Nephron progenitor cell (in vitro differentiated cells): ENCODE results near the gene JSRP1.

Experiments
- DNase-seq: peaks from one replicate; pipeline ENCODE4 v3.0.0; 2021
- H3K27ac Mint-ChIP-seq: 2 replicates; pipeline ENCODE4 v1.8.0; 2021; ENCODE audit warnings: mild to moderate bottlenecking, moderate library complexity, mixed read lengths
- H3K27me3 Mint-ChIP-seq: 2 replicates; pipeline ENCODE4 v1.8.0; 2021; ENCODE audit warnings: mild to moderate bottlenecking, low read depth, mixed read lengths; ENCODE audit not compliant: poor library complexity
- H3K36me3 Mint-ChIP-seq: 2 replicates; pipeline ENCODE4 v1.8.0; 2021; ENCODE audit warnings: low read depth, mixed read lengths
- H3K4me1 Mint-ChIP-seq: 2 replicates; pipeline ENCODE4 v1.8.0; 2021; ENCODE audit warnings: mixed read lengths
- H3K4me3 Mint-ChIP-seq: 2 replicates; pipeline ENCODE4 v1.8.0; 2021; ENCODE audit warnings: mild to moderate bottlenecking, moderate library complexity, mixed read lengths
- H3K9me3 Mint-ChIP-seq: 2 replicates; pipeline ENCODE4 v1.8.0; 2021; ENCODE audit warnings: mild to moderate bottlenecking, moderate library complexity, mixed read lengths
- CTCF ChIP-seq: fragments of 200-600 bp; sonication (generic); IDR thresholded peaks from 2 replicates; pipeline ENCODE4 v1.5.0; 2021; ENCODE audit warnings: antibody characterized with exemption

JSRP1 gene

GRCh38 chr19:2207991-2208860 lies 48.0 kb downstream of the JSRP1 start:
- no peak for TF ChIP-seq CTCF
- H3K27me3 Mint-ChIP-seq, result no peaks in the 10 kb centered on the region
- peaks cover 42% of the 10 kb centered on the region for H3K36me3 Mint-ChIP-seq
- no peak overlapping the region for H3K4me3 Mint-ChIP-seq
- peaks cover 29% of the 10 kb centered on the region for H3K4me1 Mint-ChIP-seq
- peak; percentile 68 for DNase-seq
- H3K27ac Mint-ChIP-seq, result no peak overlapping the region
- no peaks in the 10 kb centered on the region for H3K9me3 Mint-ChIP-seq

GRCh38 chr19:2207008-2207407 lies 49.2 kb downstream of the JSRP1 start:
- Mint-ChIP-seq H3K4me1 (peaks cover 27% of the 10 kb centered on the region), H3K9me3 (no peaks in the 10 kb centered on the region), H3K4me3 (no peak overlapping the region), H3K27ac (no peak overlapping the region), H3K27me3 (no peaks in the 10 kb centered on the region), H3K36me3 (peaks cover 36% of the 10 kb centered on the region)
- TF ChIP-seq CTCF, result no peak
- DNase-seq, result no peak

GRCh38 chr19:2202366-2202765 lies 53.9 kb downstream of the JSRP1 start:
- H3K36me3 Mint-ChIP-seq, result peaks cover 19% of the 10 kb centered on the region

More at GRCh38 chr19:2202366-2202765, 53.9 kb downstream of the JSRP1 start:
- H3K27ac Mint-ChIP-seq, result peak overlapping the region; percentile 61
- H3K4me3 Mint-ChIP-seq, result no peak overlapping the region
- DNase-seq, result no peak
- no peaks in the 10 kb centered on the region for H3K9me3 Mint-ChIP-seq
- no peak for TF ChIP-seq CTCF
- H3K4me1 Mint-ChIP-seq, result peaks cover 8% of the 10 kb centered on the region
- H3K27me3 Mint-ChIP-seq, result no peaks in the 10 kb centered on the region
